Medulla oblongata (tissue), 1 donor: ENCODE measurements around the gene TNFRSF25.

Experiments
- DNase-seq: peaks from one replicate; pipeline ENCODE4 v3.0.0-alpha.2; 2015; ENCODE audit errors: extremely low spot score

The TNFRSF25 gene

DNA sequence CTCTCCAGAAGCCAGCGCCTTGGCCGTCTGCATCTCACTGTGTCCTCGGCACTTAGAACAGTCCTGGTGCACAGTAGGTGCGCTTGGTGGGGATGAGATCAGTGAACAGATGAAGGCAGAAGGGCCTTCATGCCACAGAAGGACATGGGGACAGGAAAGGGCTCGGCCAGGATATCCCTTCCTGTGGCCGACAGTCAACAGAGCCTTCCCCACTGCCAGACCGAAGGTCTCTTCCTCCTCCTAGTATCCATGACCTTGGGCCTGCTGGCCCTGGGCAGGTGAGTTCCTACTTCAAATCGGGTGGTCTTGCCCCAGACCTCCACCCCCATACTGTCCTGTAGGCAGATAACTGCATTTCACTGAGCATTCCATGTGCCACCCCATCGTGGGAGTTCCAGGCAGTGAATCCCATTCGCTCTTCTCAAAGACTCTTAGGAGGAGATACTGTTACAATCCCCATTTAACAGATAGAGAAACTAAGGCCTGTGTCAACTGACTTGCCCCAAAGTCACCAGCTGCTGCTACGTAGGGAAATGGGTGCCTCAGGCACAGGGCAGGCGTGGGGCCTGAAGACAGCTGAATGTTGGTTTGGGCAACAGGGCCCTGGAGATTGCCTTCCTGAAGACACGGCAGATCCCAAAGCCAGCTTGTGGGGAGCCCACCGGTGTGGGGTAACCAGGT is 22.0 kb upstream of the TNFRSF25 start:
- DNase-seq, result no peak

- DNase-seq, result peak; percentile 83
These were observed 20.5 kb upstream of the TNFRSF25 start for GRCh38 chr1:6486433-6487011.

DNA sequence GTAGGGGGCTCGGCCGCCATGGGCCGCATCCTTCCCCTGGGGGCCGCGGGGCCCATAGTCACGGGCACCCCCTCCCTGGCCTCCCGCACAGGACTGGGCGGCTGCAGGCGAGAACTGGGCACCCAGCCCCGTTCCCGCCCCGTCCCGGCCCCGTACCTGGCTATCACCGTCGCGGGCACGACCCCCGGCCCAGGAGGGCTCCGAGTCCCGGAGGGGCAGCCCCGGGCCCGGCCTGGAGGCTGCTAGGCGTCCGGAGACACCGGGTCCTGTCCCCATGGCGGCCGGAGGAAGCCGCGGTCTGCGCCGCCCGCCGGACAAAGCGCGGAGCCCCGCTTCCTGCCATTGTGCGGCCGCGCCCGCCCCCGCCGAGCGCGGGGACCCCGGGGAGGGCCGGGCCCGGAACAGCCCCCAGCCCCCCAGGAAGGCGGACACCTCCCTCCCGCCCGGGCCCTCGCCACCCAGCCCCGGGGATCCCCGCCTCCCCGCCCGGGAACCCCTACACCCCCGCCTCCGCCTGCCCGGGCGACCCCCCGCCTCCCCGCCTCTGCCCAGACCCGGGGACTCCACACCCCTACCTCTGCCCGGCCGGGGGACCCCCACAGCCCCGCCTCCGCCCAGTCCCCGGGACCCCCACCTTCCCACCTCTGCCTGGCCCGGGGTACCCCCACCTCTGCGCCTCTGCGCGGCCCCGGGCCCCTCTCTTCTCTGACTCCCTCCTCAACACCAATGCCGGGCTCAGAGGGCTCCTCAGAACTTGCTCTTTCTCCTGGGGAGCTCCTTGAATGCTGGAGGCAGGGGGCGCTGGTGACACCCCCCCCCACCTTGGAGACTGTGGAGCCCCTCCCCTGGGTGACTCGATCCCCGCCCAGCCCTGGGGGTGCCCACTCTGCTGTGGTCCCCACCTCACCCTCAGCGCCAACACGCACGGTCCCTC is 19.5 kb upstream of the TNFRSF25 start:
- no peak for DNase-seq

- DNase-seq, result no peak
These were observed 18.8 kb upstream of the TNFRSF25 start for GRCh38 chr1:6484826-6485167.

- DNase-seq, result no peak
These were observed 17.8 kb upstream of the TNFRSF25 start for GRCh38 chr1:6483761-6484117.

DNA sequence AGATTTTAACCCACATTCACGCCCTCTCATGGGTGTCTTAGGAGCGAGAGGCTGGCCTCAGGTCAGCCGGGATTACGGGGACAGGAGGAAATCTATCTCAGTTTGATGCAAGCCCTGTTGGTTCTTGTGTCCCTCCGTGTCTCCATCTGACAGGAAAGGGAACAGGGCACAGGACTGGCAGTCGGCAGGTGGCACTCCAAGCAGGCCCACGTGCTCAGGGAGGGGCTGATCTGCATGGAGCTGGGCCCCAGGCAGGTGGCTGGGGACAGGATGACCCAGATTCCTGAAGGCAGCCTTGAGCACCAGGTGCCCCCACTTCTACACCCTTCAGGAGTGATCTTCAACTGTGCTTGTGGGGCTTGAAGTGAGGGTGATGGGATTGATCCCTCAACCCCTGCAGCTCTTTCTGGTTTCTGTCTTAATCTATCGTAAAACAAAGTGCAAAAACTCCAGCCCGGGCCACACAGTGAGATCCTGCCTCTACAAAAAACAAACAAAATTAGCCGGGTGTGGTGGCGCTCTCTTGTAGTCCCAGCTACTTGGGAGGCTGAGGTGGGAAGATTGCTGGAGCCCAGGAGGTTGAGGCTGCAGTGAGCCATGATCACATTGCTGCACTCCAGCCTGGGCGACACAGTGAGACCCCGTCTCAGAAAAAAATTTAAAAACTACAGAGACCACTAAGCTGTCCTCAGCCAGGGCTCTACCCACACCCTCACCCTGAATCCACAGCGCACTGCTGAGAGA is 17.2 kb upstream of the TNFRSF25 start:
- no peak for DNase-seq

- DNase-seq, result no peak
These were observed 15.8 kb upstream of the TNFRSF25 start for GRCh38 chr1:6481820-6482219.

DNA sequence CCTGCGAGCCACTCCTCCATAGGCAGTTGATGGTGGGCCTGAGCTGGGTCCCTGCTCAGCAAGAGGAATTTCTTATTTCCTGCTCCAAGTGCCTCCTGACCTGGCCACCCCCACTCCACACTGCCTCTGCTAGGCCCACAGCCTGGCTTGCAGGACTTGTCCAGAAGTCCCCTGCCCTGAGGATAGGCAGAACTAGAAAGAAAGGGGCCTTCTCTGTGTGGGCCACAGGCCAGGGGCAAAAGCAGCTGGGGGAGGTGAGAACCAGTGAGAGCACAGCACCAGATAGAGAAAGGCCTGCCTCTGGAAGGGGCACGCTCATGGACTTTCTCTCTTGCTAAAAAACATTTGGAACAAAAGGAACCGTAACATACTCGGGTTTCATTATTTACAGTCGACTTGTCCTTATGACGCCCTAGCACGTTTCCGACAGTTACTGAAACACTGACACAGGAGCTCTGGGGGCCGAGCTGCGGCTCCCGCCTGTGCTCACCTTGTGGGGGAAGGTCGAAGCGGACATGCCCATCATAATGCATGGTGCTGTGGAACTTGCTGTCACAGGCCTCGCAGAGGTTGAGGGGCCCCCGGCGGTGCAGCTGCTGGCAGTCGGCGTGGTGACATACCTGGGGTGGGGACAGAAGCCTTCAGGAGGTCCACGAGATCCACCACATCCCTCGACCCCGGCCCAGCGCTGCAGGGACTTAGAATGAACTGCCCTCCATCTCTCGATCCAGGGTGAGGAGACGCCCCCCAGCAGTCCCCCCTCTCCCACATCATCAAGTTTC is 11.3 kb upstream of the TNFRSF25 start:
- no peak for DNase-seq

DNA sequence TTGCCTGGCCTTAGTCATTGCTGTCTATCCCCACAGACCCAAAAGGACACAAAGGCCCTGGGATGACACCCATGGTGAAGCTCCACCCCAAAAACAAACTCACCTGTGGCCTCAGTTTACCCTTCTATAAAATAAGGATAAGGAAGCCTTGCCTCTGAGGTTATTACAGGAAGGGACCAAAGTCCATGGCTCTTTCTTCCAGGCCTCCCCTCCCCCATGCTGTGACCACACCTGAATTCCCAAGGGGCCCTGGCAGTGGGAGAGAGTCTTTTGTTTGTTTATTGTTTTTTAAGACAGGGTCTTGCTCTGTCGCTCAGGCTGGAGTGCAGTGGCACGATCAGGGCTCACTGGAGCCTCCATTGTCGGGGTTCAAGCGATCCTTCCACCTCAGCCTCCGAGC is 10.5 kb upstream of the TNFRSF25 start:
- no peak for DNase-seq

DNA sequence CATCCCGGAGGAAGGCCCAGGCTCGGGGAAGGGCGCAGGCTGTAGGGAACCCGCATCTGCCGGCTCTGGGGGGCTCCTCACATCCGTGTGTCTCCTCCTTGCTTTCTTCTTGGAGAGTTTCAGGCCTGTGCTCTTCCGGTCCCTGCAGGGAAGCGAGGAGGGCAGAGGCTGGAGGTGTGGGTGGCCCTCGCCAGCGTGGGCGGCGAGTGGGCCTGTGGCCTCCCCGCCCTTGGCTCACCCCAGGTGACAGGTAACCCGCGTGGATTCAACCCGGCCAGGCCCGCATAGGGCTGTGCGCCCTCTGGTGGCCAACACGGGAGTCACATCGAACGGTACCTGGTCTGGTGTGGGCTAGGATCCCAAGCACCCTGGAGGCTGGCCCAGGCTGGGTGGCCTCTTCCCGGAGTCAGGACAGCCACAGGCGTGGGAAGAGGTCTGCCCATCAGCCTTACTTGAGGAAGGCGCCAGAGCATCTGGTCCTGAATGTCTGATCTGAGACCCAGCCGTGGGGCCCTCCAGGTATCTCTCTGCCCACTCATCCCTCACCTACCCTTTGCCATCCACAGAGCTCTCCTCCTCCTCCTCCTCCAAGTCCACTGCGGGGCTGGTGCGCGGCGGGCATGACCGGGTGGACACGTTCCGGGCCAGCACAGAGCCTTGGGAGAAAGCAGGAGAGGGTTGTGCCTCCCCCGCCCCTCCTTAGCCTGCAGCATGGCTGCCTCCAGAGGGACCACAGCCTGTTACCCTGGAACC is 9.6 kb upstream of the TNFRSF25 start:
- DNase-seq, result peak; percentile 31

GRCh38 chr1:6474815-6475282 is 8.9 kb upstream of the TNFRSF25 start:
- DNase-seq, result no peak

- no peak for DNase-seq
These were observed 8.2 kb upstream of the TNFRSF25 start for GRCh38 chr1:6473974-6474814.

DNA sequence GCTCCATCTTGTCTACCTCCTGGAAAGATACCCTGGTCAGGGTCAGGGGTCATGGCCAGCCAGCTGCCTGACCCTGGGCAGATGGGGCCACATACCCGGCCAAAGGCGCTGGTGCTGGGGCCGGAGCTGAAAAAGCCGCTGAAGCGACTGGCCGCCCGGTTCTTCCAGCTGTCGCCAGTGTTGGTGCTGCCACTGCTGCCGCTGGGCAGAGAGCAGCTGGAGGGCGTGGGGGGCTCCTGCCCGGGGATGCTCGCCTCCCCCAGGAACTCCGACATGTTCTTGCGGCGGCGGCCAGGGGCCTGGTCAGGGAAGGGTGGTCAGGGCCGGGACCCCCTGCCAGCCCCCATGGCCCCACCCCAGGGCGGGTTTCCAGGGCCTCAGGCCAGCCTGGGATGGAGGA is 7.2 kb upstream of the TNFRSF25 start:
- no peak for DNase-seq

- DNase-seq, result no peak
These were observed 6.4 kb upstream of the TNFRSF25 start for GRCh38 chr1:6472391-6472790.

DNA sequence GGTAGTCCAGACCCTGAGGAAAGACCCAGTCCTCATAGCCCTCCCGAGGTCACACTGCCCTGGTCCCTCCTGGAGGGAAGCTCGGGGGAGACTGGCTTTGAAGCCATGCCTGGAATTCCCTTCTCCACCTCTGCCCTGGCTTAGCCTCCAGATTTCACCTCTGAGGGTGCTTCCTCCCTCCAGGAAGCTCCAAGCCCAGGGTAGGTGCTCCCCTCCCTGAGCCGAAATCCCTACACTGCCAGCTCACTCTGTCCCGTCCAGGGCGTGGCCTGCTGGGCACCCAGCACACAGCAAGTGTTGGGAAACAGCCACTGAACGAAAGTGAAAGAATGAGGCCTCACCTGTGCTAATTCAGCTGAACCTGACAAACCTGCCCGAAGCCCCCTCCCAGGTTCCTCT is 6.0 kb upstream of the TNFRSF25 start:
- DNase-seq, result no peak

GRCh38 chr1:6471086-6471969 is 5.4 kb upstream of the TNFRSF25 start:
- DNase-seq, result no peak

DNA sequence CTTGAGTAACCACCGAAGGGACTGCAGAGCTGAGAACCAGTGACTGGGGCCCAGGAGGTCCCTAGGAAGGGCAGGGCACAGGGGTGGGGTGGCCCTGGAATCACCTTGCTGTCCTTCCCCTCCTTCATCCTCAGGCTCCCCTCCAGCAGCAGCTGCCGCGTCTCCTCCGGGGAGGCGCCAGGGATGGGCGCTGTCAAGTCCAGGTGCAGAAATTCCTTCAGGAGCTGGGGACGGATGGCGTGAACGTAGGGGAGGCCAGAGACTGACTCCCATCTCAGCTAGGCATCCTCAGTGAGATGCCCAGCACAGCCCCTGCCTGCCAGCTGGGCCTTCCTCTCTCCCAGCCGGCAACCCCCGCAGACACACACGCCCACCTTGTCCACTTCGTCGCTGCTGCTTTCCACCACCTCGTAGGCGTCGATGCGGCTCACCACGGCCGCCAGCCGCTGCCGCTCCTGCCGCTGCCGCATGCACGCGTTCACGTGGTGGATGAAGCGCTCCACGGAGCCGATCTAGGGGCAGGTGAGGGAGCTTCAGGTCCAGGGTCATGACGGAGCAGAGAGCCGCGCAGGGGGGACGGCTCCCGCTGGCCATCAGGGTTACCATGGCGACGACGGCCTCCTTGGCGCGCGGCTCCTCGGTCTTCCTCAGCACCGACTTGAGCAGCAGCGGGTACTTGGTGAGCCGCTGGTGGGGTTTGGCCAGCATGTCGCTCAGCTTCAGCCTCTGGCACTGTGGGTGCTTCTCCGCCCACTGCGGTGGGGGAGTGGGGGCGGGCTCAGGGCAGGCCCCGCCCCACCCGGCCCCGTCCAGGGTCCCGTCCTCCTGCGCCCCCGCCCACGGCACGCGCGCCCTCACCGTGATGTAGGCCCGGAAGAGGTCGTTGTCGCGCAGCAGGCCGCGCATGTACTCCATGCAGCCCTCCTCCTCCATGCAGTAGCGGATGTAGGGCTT is 4.4 kb upstream of the TNFRSF25 start:
- no peak for DNase-seq
